Activated CD8-positive, alpha-beta memory T cell treated with anti-CD3 and anti-CD28 coated beads for 36 hours (primary cell): ENCODE results near the gene NIFK. TPM values are rescaled to one million over a fixed set of nuclear protein-coding genes. Genes with fewer than 3 reads are reported as not detected.

ENCODE experiments used
- CTCF ChIA-PET: fragments of 350-600 bp; sonication (Branson Sonifier 250); formaldehyde crosslinking; loops from one replicate; lab custom pipeline; 2021; ENCODE audit warnings: antibody characterized with exemption; lab: Charles Lee
- POLR2A ChIA-PET: fragments of 350-600 bp; sonication (Branson Sonifier 250); formaldehyde crosslinking; loops from one replicate; lab custom pipeline; 2021; ENCODE audit warnings: antibody characterized with exemption; lab: Charles Lee
- total RNA-seq, 2 experiments: library from RNA; stranded (reverse); gene quantifications; one replicate each; pipeline ENCODE4 v1.2.3, GENCODE V29; 2021

Gene NIFK
- total RNA-seq, 2 experiments from 2014 or later: 178 to 179 TPM

DNA sequence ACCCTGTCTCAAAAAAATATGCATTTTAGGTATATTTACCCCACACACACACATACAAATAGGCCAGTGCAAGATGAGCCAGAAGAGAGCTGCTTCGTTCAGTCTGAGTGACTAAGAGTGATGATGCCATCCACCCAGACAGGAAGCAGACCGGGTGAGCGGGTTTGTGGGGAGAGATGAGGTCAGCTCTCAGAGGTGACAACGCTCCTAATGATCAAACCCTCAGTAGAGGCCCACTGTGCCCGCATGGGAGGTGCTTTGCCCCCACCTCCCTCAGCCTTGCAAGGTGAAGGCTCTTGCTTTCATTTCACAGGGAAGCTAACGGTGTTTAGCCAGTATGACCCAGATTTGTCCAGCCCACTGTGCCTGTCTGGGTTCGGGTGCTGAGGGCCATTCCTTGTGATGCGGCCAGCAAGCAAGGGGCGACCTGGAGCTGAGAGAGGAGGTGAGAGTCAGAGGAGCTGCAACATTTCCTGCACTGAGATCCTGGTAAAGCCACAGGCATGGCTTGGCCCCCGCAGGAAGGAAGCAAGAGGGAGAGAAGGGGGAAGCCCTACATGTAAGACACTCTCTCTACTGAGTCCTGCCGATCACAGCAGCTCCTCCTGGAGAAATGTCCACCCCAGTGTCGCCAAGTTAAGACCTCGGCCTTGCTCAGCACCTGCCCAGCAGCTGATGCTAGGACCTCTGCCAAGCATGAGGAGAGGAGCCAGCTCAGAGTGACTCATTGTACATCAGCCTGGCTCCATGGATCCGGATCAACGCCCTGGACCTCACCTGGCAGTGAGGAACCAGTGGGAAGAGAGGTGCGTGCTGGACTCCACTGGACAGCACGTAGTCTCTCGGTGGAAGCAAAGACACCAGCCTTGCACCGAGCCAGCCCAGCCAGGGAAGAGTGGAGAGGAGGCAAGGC lies 37.0 kb downstream of the NIFK start:
- ChIA-PET POLR2A (interaction anchor here (0.6 to 3.2 kb wide), 6 partner anchors 22 to 169 kb away, joined by 3 to 41 read pairs (median 6); partner anchors contain the start of genes CLASP1, RNU4ATAC and TSN), CTCF (interaction anchor here (0.6 to 1.6 kb wide), 10 partner anchors 9 to 297 kb away, joined by 3 to 6 read pairs (median 4); no protein-coding TSS in a partner anchor)

DNA sequence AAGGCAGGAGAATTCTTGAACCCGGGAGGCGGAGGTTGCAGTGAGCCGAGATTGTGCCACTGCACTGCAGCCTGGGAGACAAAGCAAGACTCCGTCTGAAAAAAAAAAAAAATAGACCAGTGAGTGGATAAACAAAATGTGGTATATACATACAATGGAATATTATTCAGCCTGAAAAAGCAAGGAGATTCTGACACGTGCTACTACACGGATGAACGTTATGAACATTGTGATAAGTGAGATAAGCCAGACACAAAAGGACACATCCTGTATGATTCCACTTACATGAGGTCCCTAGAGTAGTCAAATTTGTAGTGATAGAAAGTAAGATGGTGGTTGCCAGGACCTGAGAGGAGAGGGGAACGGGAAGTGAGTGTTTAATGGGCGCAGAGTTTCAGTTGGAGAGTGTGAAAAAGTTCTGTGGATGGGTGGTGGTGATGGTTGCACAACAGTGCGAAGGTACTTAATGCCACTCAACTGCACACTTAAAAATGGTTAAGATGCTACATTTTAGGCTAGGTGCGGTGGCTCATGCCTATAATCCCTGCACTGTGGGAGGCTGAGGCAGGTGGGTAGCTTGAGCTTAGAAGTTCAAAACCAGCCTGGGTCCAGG lies 38.3 kb downstream of the NIFK start:
- POLR2A ChIA-PET: interaction anchor here (0.9 to 2.7 kb wide), 2 partner anchors 49 to 57 kb away, joined by 7 to 33 read pairs; partner anchors contain the start of genes CLASP1 and TSN
- CTCF ChIA-PET: interaction anchor here (1.2 to 1.4 kb wide), 2 partner anchors 18 to 26 kb away, joined by 3 read pairs; no protein-coding TSS in a partner anchor

DNA sequence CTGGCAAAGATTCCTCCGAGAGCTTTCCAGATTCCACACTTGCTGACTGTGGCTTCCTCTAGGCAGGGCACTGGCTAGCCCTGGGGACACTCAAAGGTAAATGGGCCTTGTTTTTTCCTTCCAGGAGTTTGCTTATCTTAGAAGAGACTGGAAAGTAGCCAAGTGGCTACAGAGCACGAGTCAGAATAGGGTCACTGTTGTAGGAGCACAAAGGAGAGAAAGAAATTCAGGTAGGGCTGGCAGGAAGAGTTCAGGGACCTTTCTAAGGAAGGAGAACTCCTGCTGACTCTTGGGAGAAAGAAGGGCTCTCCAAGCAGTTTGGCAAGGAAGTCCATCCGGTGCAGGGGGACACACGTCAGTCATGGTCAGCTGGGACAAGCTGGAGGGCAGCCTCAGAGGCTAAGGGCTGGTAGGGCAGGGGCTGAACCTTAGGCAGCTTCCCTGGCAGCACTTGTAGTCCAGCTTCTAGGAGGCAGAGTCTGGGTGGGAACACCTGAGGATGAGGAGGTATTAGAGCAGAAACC lies 39.5 kb downstream of the NIFK start:
- ChIA-PET CTCF (no interaction called here), POLR2A (interaction anchor here (0.9 kb wide), 1 partner anchor 166 kb away, joined by 3 read pairs; no protein-coding TSS in a partner anchor)

DNA sequence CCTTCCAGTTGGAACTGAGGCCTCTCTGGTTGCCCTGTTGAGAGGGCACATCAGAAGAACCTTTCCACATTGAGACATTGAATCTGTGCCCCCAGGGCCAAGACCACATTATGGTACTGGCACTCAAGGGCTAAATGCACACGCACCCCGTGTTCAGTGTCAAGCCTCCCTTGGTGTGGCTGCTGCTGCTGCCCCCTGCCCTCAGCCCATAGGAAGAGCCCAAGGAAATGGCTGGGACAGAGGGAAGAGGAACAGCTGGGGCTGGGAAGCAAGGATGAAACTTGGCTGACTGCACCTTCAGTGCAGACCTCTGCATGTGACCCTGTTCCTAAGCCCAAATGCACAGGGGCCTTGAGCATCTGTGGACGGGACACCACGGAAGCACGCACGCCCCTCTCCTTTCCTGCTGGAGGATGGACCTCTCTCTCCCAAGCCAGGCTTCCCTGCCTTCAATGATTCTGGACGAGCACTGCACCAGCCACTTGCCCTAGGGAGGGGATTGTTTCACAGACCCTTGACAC lies 40.2 kb downstream of the NIFK start:
- ChIA-PET POLR2A (interaction anchor here (0.6 kb wide), 1 partner anchor 40 kb away, joined by 3 read pairs; no protein-coding TSS in a partner anchor), CTCF (interaction anchor here (1.2 kb wide), 1 partner anchor 22 kb away, joined by 4 read pairs; no protein-coding TSS in a partner anchor)

DNA sequence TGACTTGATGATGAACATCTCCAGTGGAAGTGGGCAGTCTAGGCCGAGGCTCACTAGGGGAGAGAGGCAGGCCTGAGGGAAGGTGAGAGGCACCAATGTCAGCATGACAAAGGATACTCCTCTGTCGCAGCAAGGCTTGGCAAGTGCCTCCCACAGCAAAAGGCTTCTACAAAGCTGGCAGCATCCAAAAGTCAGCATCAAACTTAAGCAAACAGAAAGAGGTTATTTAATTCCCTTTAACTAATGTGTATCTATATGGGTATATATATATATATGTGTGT lies 41.6 kb downstream of the NIFK start:
- ChIA-PET CTCF (no interaction called here), POLR2A (no interaction called here)

DNA sequence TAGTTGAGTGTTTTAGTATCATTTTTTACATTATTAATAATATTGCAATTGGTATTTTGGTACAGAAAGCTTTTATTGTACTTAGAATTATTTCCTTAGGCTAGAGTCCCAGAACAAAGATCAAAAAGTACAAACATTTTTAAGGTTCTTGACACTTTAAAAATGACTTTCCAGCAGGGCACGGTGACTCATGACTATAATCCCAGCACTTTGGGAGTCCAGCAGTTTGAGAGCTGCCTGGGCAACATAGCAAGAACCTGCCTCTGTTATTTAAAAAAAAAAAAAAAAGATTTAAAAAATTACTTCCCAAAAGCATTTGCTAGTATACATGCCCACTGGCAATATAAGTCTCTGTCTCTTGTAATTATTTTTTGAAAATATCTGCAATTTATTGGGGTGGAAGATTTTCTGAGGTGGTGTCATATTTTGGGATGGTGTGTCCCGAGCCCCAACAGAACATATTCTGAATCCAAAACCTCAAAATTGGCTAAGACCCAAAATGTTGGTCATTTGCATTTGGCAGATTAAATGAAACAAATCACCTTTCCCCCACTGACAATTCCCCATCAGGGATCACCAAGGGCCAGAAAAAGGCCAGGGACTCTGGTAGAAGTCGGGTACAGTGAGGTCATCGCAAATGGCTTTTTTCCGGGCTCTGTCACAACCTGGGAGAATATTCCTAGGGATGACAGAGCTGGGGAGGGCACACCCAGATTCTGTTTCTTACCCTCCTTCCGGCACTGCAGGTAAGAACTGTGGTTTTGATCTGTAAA lies 42.1 kb downstream of the NIFK start:
- ChIA-PET CTCF (no interaction called here), POLR2A (no interaction called here)

DNA sequence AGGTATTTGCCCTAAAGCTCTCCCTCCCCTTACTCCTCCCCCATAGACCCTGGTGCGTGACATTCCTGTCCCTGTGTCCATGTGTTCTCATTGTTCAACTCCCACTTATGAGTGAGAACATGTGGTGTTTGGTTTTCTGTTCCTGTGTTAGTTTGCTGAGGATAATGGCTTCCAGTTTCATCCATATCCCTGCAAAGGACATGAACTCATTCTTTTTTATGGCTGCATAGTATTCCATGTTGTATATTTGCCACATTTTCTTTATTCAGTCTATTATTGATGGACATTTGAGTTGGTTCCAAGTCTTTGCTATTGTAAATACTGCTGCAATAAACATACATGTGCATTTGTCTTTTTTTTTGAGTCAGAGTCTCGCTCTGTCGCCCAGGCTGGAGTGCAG lies 46.1 kb downstream of the NIFK start:
- POLR2A ChIA-PET: interaction anchor here (1.0 kb wide), 1 partner anchor 41 kb away, joined by 9 read pairs; no protein-coding TSS in a partner anchor
- CTCF ChIA-PET: interaction anchor here (0.6 to 1.3 kb wide), 2 partner anchors 9 to 116 kb away, joined by 4 read pairs; no protein-coding TSS in a partner anchor

DNA sequence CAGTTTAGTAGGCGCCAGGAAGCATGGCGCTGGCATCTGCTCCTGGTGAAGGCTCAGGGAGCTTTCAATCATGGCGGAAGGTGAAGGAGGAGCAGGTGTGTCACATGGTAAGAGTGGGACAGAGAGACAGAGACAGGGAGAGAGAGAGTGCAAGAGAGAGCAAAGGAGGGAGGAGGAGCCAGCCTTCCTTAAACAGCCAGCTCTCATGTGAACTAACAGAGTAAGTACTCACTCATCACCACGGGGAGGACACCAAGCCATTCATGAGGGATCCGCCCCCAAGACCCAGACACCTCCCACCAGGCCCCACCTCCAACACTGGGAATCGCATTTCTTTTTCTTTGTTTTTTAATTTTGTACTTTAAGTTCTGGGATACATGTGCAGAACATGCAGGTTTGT lies 46.6 kb downstream of the NIFK start:
- CTCF ChIA-PET: interaction anchor here (0.6 to 1.3 kb wide), 2 partner anchors 9 to 116 kb away, joined by 4 read pairs; no protein-coding TSS in a partner anchor
- POLR2A ChIA-PET: interaction anchor here (1.0 kb wide), 1 partner anchor 40 kb away, joined by 9 read pairs; no protein-coding TSS in a partner anchor

DNA sequence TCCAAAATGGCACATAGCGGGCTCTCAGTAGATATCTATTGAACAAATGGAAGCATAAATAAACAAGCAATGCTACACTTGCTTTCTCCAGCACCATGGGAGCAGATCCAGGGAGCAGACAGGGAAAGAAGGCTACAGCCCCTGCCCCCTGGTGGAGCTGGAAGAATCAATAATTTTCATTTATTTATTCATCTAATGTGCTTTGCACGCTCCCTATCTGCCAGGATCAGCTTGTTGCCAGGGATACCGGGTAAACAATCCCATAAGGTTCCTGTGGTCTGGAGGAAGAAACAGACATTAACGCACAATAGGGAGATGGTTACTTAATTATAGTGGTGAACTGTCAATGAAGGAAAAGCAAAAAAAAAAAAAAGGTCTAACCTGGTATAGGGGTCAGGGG lies 47.3 kb downstream of the NIFK start:
- CTCF ChIA-PET: interaction anchor here (0.5 kb wide), 1 partner anchor 74 kb away, joined by 4 read pairs; no protein-coding TSS in a partner anchor
- POLR2A ChIA-PET: interaction anchor here (1.0 kb wide), 1 partner anchor 39 kb away, joined by 9 read pairs; no protein-coding TSS in a partner anchor

DNA sequence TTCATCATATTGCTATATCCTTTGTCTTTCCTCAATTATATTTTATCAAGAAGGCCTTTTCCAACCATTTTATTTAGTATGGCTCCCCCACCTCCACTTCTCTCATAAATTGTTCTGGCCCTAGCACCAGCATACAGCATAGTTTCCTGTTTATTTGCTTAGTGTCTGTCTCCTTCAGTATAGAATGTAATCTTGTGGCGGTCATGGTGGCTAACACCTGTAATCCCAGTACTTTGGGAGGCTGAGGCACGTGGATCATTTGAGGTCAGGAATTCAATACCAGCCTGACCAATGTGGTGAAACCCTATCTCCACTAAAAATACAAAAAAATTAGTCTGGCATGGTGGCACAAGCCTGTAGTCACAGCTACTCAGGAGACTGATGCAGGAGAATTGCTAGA lies 47.9 kb downstream of the NIFK start:
- POLR2A ChIA-PET: no interaction called here

DNA sequence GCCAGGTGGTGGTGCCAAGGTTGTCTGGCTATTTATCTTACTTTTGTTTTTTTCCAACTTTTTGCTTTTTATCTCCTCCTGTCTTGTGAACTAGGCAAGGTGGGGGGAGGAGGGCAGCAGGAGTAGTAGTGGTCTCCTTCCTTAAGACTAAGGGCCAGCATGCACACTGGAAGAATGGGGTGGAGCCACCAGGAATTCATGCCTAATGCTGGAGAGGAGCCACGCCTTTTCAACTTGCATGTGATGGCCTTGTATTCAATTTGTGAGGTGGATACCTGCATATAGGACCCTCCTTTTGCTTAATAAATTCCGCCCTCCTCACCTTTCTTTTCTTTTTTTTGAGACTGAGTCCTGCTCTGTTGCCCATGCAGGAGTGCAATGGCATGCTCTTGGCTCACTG lies 49.8 kb downstream of the NIFK start:
- ChIA-PET POLR2A (no interaction called here), CTCF (no interaction called here)

More for the DNA sequence above, 47.9 kb downstream of the NIFK start:
- CTCF ChIA-PET: interaction anchor here (1.1 kb wide), 1 partner anchor 31 kb away, joined by 3 read pairs; no protein-coding TSS in a partner anchor

DNA sequence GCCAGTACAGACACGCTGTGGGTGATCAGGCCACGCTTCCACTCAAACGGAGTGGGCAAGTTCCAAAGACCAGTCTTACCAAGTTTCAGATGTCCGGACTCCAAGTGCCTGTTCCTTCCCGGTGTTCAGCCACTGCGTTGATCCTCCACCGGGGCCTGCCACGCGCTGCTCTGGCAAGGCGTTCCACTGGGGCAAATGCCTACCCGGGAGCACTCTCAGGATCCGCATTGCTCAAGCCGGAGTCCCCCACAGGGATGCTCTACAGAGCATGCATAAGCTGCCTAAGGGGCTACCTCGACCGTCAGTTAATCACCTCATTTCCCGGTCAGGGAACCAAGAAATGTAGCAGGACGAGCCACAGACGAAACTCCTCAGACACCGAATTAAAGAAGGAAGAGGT lies 50.5 kb downstream of the NIFK start:
- CTCF ChIA-PET: no interaction called here
- POLR2A ChIA-PET: no interaction called here

DNA sequence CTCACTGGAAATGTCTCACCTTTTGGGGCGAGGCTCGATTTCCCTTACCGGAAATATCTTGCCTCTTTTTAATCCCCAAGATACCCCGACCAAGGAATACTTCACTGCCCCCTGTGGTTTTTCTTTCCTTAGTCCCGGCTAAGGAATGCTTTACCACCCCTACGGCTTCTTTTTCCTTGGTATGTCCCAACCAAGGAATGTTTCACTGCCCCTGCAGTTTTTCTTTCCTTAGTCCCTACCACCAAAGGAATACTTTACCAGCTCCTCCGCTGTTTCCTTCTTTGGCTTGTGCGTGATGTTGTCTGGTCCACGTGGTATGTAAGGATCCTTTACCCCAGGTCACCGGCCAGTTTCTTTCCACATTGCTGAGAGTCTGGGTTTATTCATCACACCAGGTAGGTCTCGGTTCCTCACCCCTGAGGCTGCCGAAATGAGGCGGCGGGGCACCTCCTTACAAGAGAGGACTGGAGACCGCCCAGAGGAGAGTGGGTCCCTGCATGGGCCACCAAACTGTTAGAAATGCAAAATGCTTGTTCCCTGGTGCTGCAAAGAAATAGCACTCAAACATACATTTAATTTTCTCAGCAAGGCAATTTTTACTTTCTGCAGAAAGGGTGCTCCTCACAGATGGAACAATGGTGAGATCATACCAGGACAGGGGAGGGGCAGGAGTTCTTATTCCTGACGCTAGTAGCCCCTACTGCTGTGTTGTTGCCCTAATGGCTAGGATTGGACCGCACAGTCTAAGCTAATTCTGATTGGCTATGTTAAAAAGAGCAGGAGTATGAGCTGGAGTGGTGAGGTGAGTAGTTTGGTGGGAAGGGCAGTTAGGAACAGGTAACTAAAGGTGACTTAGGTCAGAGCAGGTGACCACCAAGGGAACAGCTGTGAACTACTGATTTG lies 54.0 kb downstream of the NIFK start:
- ChIA-PET CTCF (no interaction called here), POLR2A (no interaction called here)

DNA sequence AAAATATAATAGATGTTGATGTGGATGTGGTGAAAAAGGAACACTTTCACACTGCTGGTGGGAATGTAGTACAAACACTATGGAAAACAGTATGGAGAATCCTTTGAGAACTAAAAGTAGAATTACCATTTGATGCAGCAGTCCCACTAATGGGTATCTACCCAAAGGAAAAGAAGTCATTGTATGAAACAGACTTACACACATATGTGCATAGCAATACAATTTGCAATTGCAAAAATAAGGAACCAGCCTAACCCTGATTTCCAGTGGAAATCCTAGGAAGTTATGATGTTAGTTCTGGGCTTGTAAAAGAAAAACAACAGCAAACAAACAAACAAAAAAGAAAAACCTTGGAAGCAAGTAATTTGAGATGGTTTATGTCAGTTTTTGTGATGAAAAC lies 58.8 kb downstream of the NIFK start:
- ChIA-PET CTCF (interaction anchor here (0.9 kb wide), 1 partner anchor 11 kb away, joined by 5 read pairs; no protein-coding TSS in a partner anchor), POLR2A (no interaction called here)
